ENCODE results near the gene PCOLCE2. TPM values are rescaled to one million over a fixed set of nuclear protein-coding genes. Genes with fewer than 3 reads are reported as not detected.

PCOLCE2 gene
- total and polyA plus RNA-seq, 2 donors (not counting 1 experiment from before 2014, with no cell fraction given) = 4.8 to 26.3 TPM

GRCh38 chr3:142907996-142908395 is 19.1 kb upstream of the PCOLCE2 start:
- DNase-seq (ENCODE audit: low read depth in 2 of 2) = no peak
- no peak overlapping the region for H2AFZ ChIP-seq (ENCODE audit: low read length)

GRCh38 chr3:142904639-142905436 is 16.0 kb upstream of the PCOLCE2 start:
- no peak overlapping the region for H3K4me3 ChIP-seq (replicated peaks in 1 of 4; ENCODE audit: control extremely low read depth in 1 of 4, insufficient read depth in 1 of 4, low read depth in 3 of 4, low read length in 4 of 4)
- TF ChIP-seq CTCF (conservative IDR thresholded peaks at IDR 0.05 in 1 of 2, IDR thresholded peaks at IDR 0.05 in 1 of 2; ENCODE audit: low read depth in 1 of 2, low read length in 2 of 2) = no peak
- H3K27me3 ChIP-seq (ENCODE audit: control insufficient read depth, insufficient read depth, low read length) = no peaks in the 10 kb centered on the region
- no peaks in the 10 kb centered on the region for H3K79me2 ChIP-seq (ENCODE audit: control insufficient read depth, insufficient read depth, low read length)
- no peak overlapping the region for H2AFZ ChIP-seq (ENCODE audit: low read length)
- H4K20me1 ChIP-seq (ENCODE audit: control insufficient read depth, extremely low read depth, insufficient read depth, low read length) = no peaks in the 10 kb centered on the region
- no peak overlapping the region for H3K9ac ChIP-seq (ENCODE audit: insufficient read depth, low read length)
- no peaks in the 10 kb centered on the region for H3K9me3 ChIP-seq (ENCODE audit: control insufficient read depth, insufficient read depth, low read depth, low read length)
- H3K4me2 ChIP-seq (ENCODE audit: extremely low read depth, insufficient read depth, low read length) = no peak overlapping the region
- no peaks in the 10 kb centered on the region for H3K4me1 ChIP-seq (ENCODE audit: control insufficient read depth, extremely low read depth, insufficient read depth, low read length)
- H3K27ac ChIP-seq (ENCODE audit: insufficient read depth, low read length) = no peak overlapping the region
- DNase-seq (ENCODE audit: low read depth in 2 of 2) = peak; percentile 8 to 44
- H3K36me3 ChIP-seq (ENCODE audit: control insufficient read depth, insufficient read depth, low read length) = no peaks in the 10 kb centered on the region

More at GRCh38 chr3:142907996-142908395, 19.1 kb upstream of the PCOLCE2 start:
- Histone ChIP-seq H3K4me2 (ENCODE audit: extremely low read depth, insufficient read depth, low read length) (no peak overlapping the region), H3K4me3 (replicated peaks in 1 of 4; ENCODE audit: control extremely low read depth in 1 of 4, insufficient read depth in 1 of 4, low read depth in 3 of 4, low read length in 4 of 4) (no peak overlapping the region), H4K20me1 (ENCODE audit: control insufficient read depth, extremely low read depth, insufficient read depth, low read length) (no peaks in the 10 kb centered on the region), H3K9me3 (ENCODE audit: control insufficient read depth, insufficient read depth, low read depth, low read length) (no peaks in the 10 kb centered on the region), H3K27ac (ENCODE audit: insufficient read depth, low read length) (no peak overlapping the region), H3K79me2 (ENCODE audit: control insufficient read depth, insufficient read depth, low read length) (no peaks in the 10 kb centered on the region), H3K9ac (ENCODE audit: insufficient read depth, low read length) (no peak overlapping the region), H3K36me3 (ENCODE audit: control insufficient read depth, insufficient read depth, low read length) (no peaks in the 10 kb centered on the region), H3K27me3 (ENCODE audit: control insufficient read depth, insufficient read depth, low read length) (no peaks in the 10 kb centered on the region), H3K4me1 (ENCODE audit: control insufficient read depth, extremely low read depth, insufficient read depth, low read length) (no peaks in the 10 kb centered on the region)
- TF ChIP-seq EZH2 (IDR thresholded peaks at IDR 0.05; ENCODE audit: low read length, missing control alignments) (no peak), CTCF (conservative IDR thresholded peaks at IDR 0.05 in 1 of 2, IDR thresholded peaks at IDR 0.05 in 1 of 2; ENCODE audit: low read depth in 1 of 2, low read length in 2 of 2) (no peak)

GRCh38 chr3:142902356-142902755 is 13.5 kb upstream of the PCOLCE2 start:
- Histone ChIP-seq H3K79me2 (ENCODE audit: control insufficient read depth, insufficient read depth, low read length) (no peaks in the 10 kb centered on the region), H3K36me3 (ENCODE audit: control insufficient read depth, insufficient read depth, low read length) (no peaks in the 10 kb centered on the region), H3K27ac (ENCODE audit: insufficient read depth, low read length) (no peak overlapping the region), H3K4me2 (ENCODE audit: extremely low read depth, insufficient read depth, low read length) (peak overlapping the region; percentile 33), H3K4me1 (ENCODE audit: control insufficient read depth, extremely low read depth, insufficient read depth, low read length) (no peaks in the 10 kb centered on the region), H4K20me1 (ENCODE audit: control insufficient read depth, extremely low read depth, insufficient read depth, low read length) (no peaks in the 10 kb centered on the region), H2AFZ (ENCODE audit: low read length) (no peak overlapping the region), H3K4me3 (replicated peaks in 1 of 4; ENCODE audit: control extremely low read depth in 1 of 4, insufficient read depth in 1 of 4, low read depth in 3 of 4, low read length in 4 of 4) (no peak overlapping the region), H3K27me3 (ENCODE audit: control insufficient read depth, insufficient read depth, low read length) (no peaks in the 10 kb centered on the region), H3K9ac (ENCODE audit: insufficient read depth, low read length) (no peak overlapping the region), H3K9me3 (ENCODE audit: control insufficient read depth, insufficient read depth, low read depth, low read length) (no peaks in the 10 kb centered on the region)
- DNase-seq (ENCODE audit: low read depth in 2 of 2) = peak in 1 of 2 donors; percentile 15
- TF ChIP-seq CTCF (conservative IDR thresholded peaks at IDR 0.05 in 1 of 2, IDR thresholded peaks at IDR 0.05 in 1 of 2; ENCODE audit: low read depth in 1 of 2, low read length in 2 of 2) (no peak), EZH2 (IDR thresholded peaks at IDR 0.05; ENCODE audit: low read length, missing control alignments) (no peak)
